GM12874 (cell line): Measurements from ENCODE around the gene PLTP.

Experiments
- CTCF ChIP-seq: IDR thresholded peaks from 2 replicates; pipeline ENCODE4 v1.5.1; 2011; ENCODE audit warnings: low read depth, mild to moderate bottlenecking, control low read depth, low read length, moderate library complexity; ENCODE audit not compliant: insufficient read depth

Gene PLTP

GRCh38 chr20:45919542-45920399, 7.8 kb upstream of the PLTP start:
- no peak for TF ChIP-seq CTCF

- TF ChIP-seq CTCF, result no peak
These were observed 7.0 kb upstream of the PLTP start for GRCh38 chr20:45918779-45919537.

GRCh38 chr20:45918182-45918737, 6.3 kb upstream of the PLTP start:
- TF ChIP-seq CTCF, result no peak

- TF ChIP-seq CTCF, result no peak
These were observed 5.8 kb upstream of the PLTP start for GRCh38 chr20:45917790-45918141.

- TF ChIP-seq CTCF, result no peak
These were observed 1.2 kb upstream of the PLTP start for GRCh38 chr20:45913116-45913515.

GRCh38 chr20:45912344-45912682, 358 bp upstream of the PLTP start:
- TF ChIP-seq CTCF, result no peak

GRCh38 chr20:45910670-45911485, 1.1 kb downstream of the PLTP start:
- no peak for TF ChIP-seq CTCF
